ENCODE measurements around the gene SCUBE1.
"Not testable (repeated sequence)": the region's sequence is repeated elsewhere in the genome, so short reads cannot be mapped to it uniquely, and the experiment has no call there.

Gene SCUBE1

DNA sequence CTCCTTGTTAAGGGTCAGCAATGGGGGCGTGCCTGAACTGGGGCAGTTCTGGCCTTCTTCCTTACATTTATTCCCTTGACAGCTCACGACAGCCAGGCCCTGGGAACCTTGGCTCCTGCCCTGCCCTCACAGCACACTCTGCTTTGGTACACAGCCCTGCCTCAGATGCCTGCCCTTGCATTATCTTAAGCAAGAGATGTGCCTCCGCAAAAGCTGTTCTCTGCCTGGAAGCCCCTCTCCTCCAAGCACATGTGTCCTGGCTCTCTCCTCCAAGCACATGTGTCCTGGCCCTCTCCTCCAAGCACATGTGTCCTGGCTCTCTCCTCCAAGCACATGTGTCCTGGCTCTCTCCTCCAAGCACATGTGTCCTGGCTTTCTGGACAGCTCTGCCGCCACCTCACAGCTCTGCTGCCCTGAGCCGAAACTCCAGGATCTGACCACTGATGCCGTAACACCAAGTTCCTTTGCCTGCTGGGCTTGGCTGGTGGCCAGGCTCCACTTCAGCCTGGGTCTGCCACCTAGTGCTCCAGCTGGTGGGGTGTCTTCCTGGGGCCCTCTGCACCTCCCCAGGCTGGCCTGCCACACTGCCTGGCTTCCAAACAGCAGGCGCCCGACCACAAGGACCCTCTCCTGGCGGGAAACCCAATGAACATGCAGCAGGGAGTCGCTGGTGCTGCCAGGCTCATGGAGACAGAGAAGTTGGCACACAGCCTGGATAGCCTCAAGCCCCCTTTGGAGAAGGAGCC, 53.0 kb downstream of the SCUBE1 start:
- peak overlapping the region; percentile 23 to 66 (median 52); a peak in 19 of 22 replicates for H3K4me2 ChIP-seq
- H4K20me1 ChIP-seq = no peaks in the 10 kb centered on the region; a peak in 1 of 22 replicates

GRCh38 chr22:43289531-43289963, 53.6 kb downstream of the SCUBE1 start:
- H3K36me3 ChIP-seq = no peaks in the 10 kb centered on the region
- H3K4me2 ChIP-seq = peak overlapping the region; percentile 23 to 66 (median 52); a peak in 21 of 22 replicates
- no peaks in the 10 kb centered on the region for H3K9me3 ChIP-seq (replicated peaks in 1 of 11)
- no peak for TF ChIP-seq Cebpa-rat (IDR thresholded peaks at IDR 0.05)
- peak overlapping the region in 1 of 11 experiments; percentile 6; a peak in 1 of 22 replicates for H3K27ac ChIP-seq
- H3K27me3 ChIP-seq = peaks cover 0 to 4% (median 0%) of the 10 kb centered on the region in 11 experiments; a peak in 4 of 22 replicates
- no peak overlapping the region for H3K4me3 ChIP-seq
- H4K20me1 ChIP-seq = no peaks in the 10 kb centered on the region; a peak in 1 of 22 replicates
- H3K9ac ChIP-seq = 0 out of 22 replicates have a peak overlapping the region, but pooled peaks of 1 of the 11 experiments have one; percentile 15
- H3K4me1 ChIP-seq = peaks cover 19 to 45% (median 37%) of the 10 kb centered on the region in 10 experiments; a peak in 19 of 20 replicates

More for the DNA sequence above, 53.0 kb downstream of the SCUBE1 start:
- no peak for TF ChIP-seq Cebpa-rat (IDR thresholded peaks at IDR 0.05)
- H3K9ac ChIP-seq = no peak overlapping the region
- H3K4me3 ChIP-seq = no peak overlapping the region
- no peaks in the 10 kb centered on the region for H3K9me3 ChIP-seq (replicated peaks in 1 of 11)
- H3K36me3 ChIP-seq = no peaks in the 10 kb centered on the region
- H3K27me3 ChIP-seq = peaks cover 0 to 4% (median 0%) of the 10 kb centered on the region in 11 experiments; a peak in 4 of 22 replicates
- H3K27ac ChIP-seq = no peak overlapping the region
- peaks cover 23 to 45% (median 43%) of the 10 kb centered on the region in 10 experiments for H3K4me1 ChIP-seq

- no peaks in the 10 kb centered on the region for H3K36me3 ChIP-seq
- no peaks in the 10 kb centered on the region; a peak in 1 of 22 replicates for H4K20me1 ChIP-seq
- H3K4me2 ChIP-seq = peak overlapping the region; percentile 23 to 66 (median 52); a peak in 21 of 22 replicates
- H3K27me3 ChIP-seq = peaks cover 0 to 4% (median 0%) of the 10 kb centered on the region in 11 experiments; a peak in 4 of 22 replicates
- TF ChIP-seq Cebpa-rat (IDR thresholded peaks at IDR 0.05) = no peak
- no peaks in the 10 kb centered on the region for H3K9me3 ChIP-seq (replicated peaks in 1 of 11)
- H3K4me1 ChIP-seq = peaks cover 12 to 40% (median 31%) of the 10 kb centered on the region in 10 experiments; a peak in 18 of 20 replicates
- peak overlapping the region in 3 of 11 experiments; percentile 1 to 15 (median 8); a peak in 1 of 22 replicates for H3K9ac ChIP-seq
- H3K27ac ChIP-seq = peak overlapping the region in 3 of 11 experiments; percentile 6 to 12 (median 7); a peak in 3 of 22 replicates
- H3K4me3 ChIP-seq = no peak overlapping the region
These were observed 54.3 kb downstream of the SCUBE1 start for GRCh38 chr22:43288807-43289420.

- Histone ChIP-seq H3K4me3 (no peak overlapping the region), H3K27ac (no peak overlapping the region), H3K4me2 (peak overlapping the region in 1 of 11 experiments; percentile 52; a peak in 1 of 22 replicates), H3K36me3 (no peaks in the 10 kb centered on the region), H3K9me3 (replicated peaks in 1 of 11) (no peaks in the 10 kb centered on the region), H3K9ac (no peak overlapping the region; a peak in 1 of 22 replicates), H4K20me1 (no peaks in the 10 kb centered on the region; a peak in 1 of 22 replicates), H3K4me1 (peaks cover 8 to 35% (median 25%) of the 10 kb centered on the region in 10 experiments; a peak in 18 of 20 replicates), H3K27me3 (peaks cover 0 to 4% (median 0%) of the 10 kb centered on the region in 11 experiments; a peak in 4 of 22 replicates)
- TF ChIP-seq Cebpa-rat (IDR thresholded peaks at IDR 0.05) = no peak
These were observed 54.8 kb downstream of the SCUBE1 start for GRCh38 chr22:43288378-43288777.

GRCh38 chr22:43287441-43287840, 55.7 kb downstream of the SCUBE1 start:
- no peaks in the 10 kb centered on the region for H3K36me3 ChIP-seq
- H3K27me3 ChIP-seq = peaks cover 0 to 4% (median 0%) of the 10 kb centered on the region in 11 experiments; a peak in 4 of 22 replicates
- H3K9ac ChIP-seq = no peak overlapping the region
- H4K20me1 ChIP-seq = no peaks in the 10 kb centered on the region; a peak in 1 of 22 replicates
- H3K27ac ChIP-seq = no peak overlapping the region
- TF ChIP-seq Cebpa-rat (IDR thresholded peaks at IDR 0.05) = no peak
- H3K4me2 ChIP-seq = no peak overlapping the region
- peaks cover 8 to 28% (median 20%) of the 10 kb centered on the region in 10 experiments; a peak in 17 of 20 replicates for H3K4me1 ChIP-seq
- no peaks in the 10 kb centered on the region for H3K9me3 ChIP-seq (replicated peaks in 1 of 11)
- no peak overlapping the region for H3K4me3 ChIP-seq

GRCh38 chr22:43281394-43281793, 61.8 kb downstream of the SCUBE1 start:
- no peak overlapping the region for H3K27ac ChIP-seq
- no peak overlapping the region for H3K9ac ChIP-seq
- H4K20me1 ChIP-seq = no peaks in the 10 kb centered on the region; a peak in 1 of 22 replicates
- H3K27me3 ChIP-seq = peaks cover 0 to 4% (median 0%) of the 10 kb centered on the region in 11 experiments; a peak in 1 of 22 replicates
- peaks cover 10 to 33% (median 23%) of the 10 kb centered on the region in 10 experiments for H3K4me1 ChIP-seq
- no peak overlapping the region for H3K4me3 ChIP-seq
- no peak for TF ChIP-seq Cebpa-rat (IDR thresholded peaks at IDR 0.05)
- no peaks in the 10 kb centered on the region for H3K36me3 ChIP-seq
- no peak overlapping the region for H3K4me2 ChIP-seq
- H3K9me3 ChIP-seq (replicated peaks in 1 of 11) = no peaks in the 10 kb centered on the region

DNA sequence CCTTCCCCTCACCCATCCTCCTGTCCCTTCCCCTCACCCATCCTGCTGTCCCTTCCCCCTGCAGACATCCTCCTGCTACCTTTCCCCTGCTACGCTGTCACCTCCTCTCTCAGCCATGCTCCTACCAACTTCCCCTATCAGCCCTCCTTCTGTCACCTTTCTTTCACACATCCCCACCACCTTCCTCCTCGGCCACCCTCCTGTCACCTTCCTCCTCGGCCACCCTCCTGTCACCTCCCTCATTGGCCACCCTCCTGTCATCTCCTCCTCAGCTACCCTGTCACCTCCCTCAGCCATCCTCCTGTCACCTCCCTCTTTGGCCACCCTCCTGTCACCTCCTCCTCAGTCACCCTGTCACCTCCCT, 62.7 kb downstream of the SCUBE1 start:
- H3K27me3 ChIP-seq; H3K27ac ChIP-seq; H3K4me3 ChIP-seq; H3K4me2 ChIP-seq; H3K36me3 ChIP-seq; H4K20me1 ChIP-seq; H3K9ac ChIP-seq; H3K9me3 ChIP-seq (replicated peaks in 1 of 11): not testable (repeated sequence)
- H3K4me1 ChIP-seq = peaks cover 19 to 42% (median 32%) of the 10 kb centered on the region in 10 experiments

DNA sequence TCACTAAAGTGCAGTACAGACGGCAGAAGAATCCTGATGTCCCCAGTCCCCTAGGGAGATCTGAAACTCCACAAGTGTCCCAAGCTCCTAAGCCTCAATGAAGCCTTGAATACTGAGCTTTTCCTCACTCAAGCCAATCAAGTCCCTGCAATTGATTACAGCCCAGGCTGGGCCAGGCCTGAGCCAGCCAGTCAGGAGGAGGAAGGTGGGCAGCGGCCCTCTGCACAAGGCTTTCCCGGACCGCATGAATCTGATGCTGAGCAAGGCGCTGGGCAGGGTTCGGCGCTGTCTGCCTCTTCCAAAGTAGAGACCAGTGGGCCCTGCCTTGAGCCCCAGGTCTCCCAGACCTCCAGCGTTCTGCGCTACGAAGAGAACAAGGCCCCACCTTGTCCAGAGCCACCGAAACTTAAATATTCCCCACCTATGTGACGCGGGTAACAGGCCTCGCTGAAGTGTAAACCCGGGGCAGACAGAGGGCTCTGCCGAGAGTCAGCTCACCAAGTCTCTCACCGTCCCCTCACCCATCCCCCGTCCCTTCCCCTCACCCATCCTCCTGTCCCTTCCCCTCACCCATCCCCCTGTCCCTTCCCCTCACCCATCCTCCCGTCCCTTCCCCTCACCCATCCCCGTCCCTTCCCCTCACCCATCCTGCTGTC, 63.2 kb downstream of the SCUBE1 start:
- 0 out of 22 replicates have a peak, but pooled peaks cover 0 to 4% (median 0%) of the 10 kb centered on the region in 11 experiments for H3K27me3 ChIP-seq
- no peaks in the 10 kb centered on the region for H3K9me3 ChIP-seq (replicated peaks in 1 of 11)
- 0 out of 22 replicates have a peak overlapping the region, but pooled peaks of 1 of the 11 experiments have one; percentile 17 for H3K9ac ChIP-seq
- H3K4me2 ChIP-seq = no peak overlapping the region
- H3K27ac ChIP-seq = no peak overlapping the region
- peaks cover 24 to 46% (median 37%) of the 10 kb centered on the region in 10 experiments for H3K4me1 ChIP-seq
- no peaks in the 10 kb centered on the region for H3K36me3 ChIP-seq
- TF ChIP-seq Cebpa-rat (IDR thresholded peaks at IDR 0.05) = no peak
- no peak overlapping the region for H3K4me3 ChIP-seq
- peaks cover 0 to 6% (median 0%) of the 10 kb centered on the region in 11 experiments; a peak in 3 of 22 replicates for H4K20me1 ChIP-seq

All from BLaER1 treated with 17β-estradiol and CSF1 and Interleukin-3, amounts not matched to agents 10 nM and 100 nM (cell line).